ENCODE results near the gene TOB1. TPM values are rescaled to one million over a fixed set of nuclear protein-coding genes. Genes with fewer than 3 reads are reported as not detected.
A peak's percentile ranks its signal among the peaks of the same experiment; 100 is the strongest.

The TOB1 gene
- total and polyA plus RNA-seq, 3 donors from 2014 or later = 18.4 to 42.8 (median 26.1) TPM

DNA sequence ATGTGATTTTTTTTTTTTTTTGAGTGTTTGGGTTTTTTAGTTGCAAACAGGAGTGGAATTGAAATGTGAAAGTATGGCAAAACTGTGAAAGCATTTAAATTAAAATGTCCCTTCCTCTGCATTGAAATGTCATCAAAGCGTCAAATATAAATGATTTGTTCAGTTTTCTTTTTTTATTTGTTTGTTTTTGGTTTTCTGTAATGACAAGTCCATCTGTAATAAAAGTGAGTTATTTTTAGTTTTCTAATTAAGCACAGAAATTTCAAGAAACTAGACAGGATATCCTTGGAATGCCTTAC is 1.9 kb upstream of the TOB1 start:
- intact Hi-C loops (cut with DNase I; ENCODE audit: low total_unique reads) = loop anchor here (5.0 kb wide), 1 partner anchor 84 kb away; no protein-coding TSS in a partner anchor
- WGBS, 2 donors = 0 to 20% methylated on average over 1 of the region's 1 CpG

DNA sequence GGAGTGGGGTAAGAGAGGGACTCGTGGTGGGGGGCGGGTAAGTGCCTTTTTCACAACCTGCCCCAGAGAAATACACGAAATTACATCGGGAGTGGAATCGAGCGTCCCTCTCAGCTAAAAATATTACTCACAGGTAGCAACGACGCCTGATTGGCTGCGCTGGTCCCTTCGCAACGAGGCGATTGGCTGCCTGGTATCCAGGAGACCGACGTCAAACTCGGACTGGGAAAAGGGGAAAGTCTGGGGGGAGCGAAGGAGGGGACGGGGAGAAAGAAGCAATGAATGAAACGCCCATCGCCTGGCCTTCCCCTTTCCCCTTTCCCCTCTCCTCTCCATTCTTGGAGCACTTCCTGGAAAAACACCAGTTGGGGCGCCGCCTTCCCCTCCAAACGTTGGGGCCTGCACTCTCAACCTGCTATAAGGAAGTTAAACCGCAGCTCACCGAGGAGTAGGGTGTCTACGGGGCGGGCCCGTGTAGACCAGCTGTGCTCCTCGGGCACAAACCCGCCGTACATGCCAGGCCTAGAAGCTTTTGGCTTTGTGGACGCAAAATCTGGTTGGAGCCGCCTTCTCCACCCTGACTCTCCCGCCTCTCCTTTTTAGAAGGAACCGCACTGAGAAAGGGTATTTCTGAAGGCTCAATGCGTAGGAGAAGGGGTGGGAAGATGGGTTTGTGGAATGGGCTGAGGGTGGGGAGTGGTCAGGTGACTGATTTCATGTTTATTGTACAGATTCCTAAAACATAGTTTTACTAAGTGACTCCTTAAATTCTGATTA is 1.4 kb upstream of the TOB1 start:
- intact Hi-C loops (cut with DNase I; ENCODE audit: low total_unique reads) = loop anchor here (5.0 kb wide), 1 partner anchor 85 kb away; no protein-coding TSS in a partner anchor
- Histone ChIP-seq H3K4me3 (peak overlapping the region; percentile 96 to 100), H3K4me1 (no peaks in the 10 kb centered on the region), H3K9me3 (no peaks in the 10 kb centered on the region), H3K36me3 (ENCODE audit: low read depth, missing control alignments) (no peaks in the 10 kb centered on the region), H3K27ac (peak overlapping the region; percentile 99), H3K27me3 (no peaks in the 10 kb centered on the region)
- 0% methylated on average over 27 to 35 of the region's 35 CpGs for WGBS, 2 donors
- DNase-seq = peak; percentile 98
- TF ChIP-seq, protein P1, sequence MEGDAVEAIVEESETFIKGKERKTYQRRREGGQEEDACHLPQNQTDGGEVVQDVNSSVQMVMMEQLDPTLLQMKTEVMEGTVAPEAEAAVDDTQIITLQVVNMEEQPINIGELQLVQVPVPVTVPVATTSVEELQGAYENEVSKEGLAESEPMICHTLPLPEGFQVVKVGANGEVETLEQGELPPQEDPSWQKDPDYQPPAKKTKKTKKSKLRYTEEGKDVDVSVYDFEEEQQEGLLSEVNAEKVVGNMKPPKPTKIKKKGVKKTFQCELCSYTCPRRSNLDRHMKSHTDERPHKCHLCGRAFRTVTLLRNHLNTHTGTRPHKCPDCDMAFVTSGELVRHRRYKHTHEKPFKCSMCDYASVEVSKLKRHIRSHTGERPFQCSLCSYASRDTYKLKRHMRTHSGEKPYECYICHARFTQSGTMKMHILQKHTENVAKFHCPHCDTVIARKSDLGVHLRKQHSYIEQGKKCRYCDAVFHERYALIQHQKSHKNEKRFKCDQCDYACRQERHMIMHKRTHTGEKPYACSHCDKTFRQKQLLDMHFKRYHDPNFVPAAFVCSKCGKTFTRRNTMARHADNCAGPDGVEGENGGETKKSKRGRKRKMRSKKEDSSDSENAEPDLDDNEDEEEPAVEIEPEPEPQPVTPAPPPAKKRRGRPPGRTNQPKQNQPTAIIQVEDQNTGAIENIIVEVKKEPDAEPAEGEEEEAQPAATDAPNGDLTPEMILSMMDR (IDR thresholded peaks at IDR 0.05) = peak in 1 of 3 experiments; percentile 3
- TF ChIP-seq POLR2A (IDR thresholded peaks at IDR 0.05) = peak; percentile 34

More for the DNA sequence above, 1.9 kb upstream of the TOB1 start:
- Histone ChIP-seq H3K4me3 (peak overlapping the region; percentile 96 to 100), H3K27ac (peak overlapping the region; percentile 99), H3K4me1 (no peaks in the 10 kb centered on the region), H3K36me3 (ENCODE audit: low read depth, missing control alignments) (no peaks in the 10 kb centered on the region), H3K9me3 (no peaks in the 10 kb centered on the region), H3K27me3 (no peaks in the 10 kb centered on the region)
- DNase-seq = no peak
- TF ChIP-seq, protein P1 (IDR thresholded peaks at IDR 0.05) = no peak
- no peak for TF ChIP-seq POLR2A (IDR thresholded peaks at IDR 0.05)

DNA sequence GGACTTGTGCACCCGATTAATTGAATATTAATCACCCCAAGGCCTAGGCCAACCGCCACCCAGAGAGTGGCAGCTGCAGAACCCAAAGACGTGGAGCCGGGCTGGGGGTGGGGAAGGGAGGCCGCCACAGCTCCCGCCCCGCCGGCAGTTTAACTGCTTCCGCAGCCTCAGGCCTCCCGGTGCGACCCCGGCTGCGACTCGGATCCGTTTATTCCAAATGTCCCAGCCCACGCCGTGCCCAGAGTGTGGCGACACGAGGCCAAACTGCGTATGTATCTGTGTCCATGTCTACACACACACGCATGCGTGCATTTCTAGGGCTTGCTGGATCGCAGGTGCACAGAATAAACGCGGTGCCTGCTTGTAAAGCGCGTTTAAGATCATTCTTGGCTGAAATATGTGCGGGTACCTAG is 802 bp upstream of the TOB1 start:
- Histone ChIP-seq H3K4me3 (peak overlapping the region; percentile 96 to 100), H3K27ac (peak overlapping the region; percentile 99), H3K4me1 (no peaks in the 10 kb centered on the region), H3K9me3 (no peaks in the 10 kb centered on the region), H3K27me3 (no peaks in the 10 kb centered on the region), H3K36me3 (ENCODE audit: low read depth, missing control alignments) (no peaks in the 10 kb centered on the region)
- no peak for TF ChIP-seq POLR2A (IDR thresholded peaks at IDR 0.05)
- intact Hi-C loops (cut with DNase I; ENCODE audit: low total_unique reads) = loop anchor here (5.0 kb wide), 1 partner anchor 85 kb away; no protein-coding TSS in a partner anchor
- 0 to 1% methylated on average over 1 to 28 of the region's 28 CpGs for WGBS, 2 donors
- no peak for DNase-seq

DNA sequence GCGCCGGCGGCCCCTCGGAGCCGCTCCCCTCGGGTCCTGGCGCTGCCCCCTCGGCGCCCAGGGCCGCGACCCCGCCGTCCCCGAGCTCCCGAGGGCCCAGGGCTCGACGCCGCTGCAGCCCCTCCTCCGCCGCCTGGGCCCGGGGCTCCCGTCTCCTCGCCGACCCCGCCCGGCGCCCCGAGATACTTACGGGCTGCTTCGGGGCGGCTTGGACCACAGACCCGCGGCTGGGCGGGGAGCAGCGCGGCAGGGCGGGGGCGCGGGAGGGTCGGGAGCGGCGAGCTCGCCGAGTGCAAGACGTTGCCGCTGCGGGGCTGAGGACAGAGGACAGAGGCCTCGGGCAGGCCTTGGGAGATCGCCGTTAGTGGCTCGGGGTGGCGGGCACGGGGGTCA is 290 bp downstream of the TOB1 start:
- peak overlapping the region; percentile 99 for H3K27ac ChIP-seq
- H3K36me3 ChIP-seq (ENCODE audit: low read depth, missing control alignments) = no peaks in the 10 kb centered on the region
- no peaks in the 10 kb centered on the region for H3K27me3 ChIP-seq
- no peak for TF ChIP-seq POLR2A (IDR thresholded peaks at IDR 0.05)
- TF ChIP-seq, protein P1 (IDR thresholded peaks at IDR 0.05) = no peak
- intact Hi-C loops (cut with DNase I; ENCODE audit: low total_unique reads) = loop anchor here (5.0 kb wide), 1 partner anchor 86 kb away; no protein-coding TSS in a partner anchor
- no peak for DNase-seq
- no peaks in the 10 kb centered on the region for H3K9me3 ChIP-seq
- peaks cover 7% of the 10 kb centered on the region for H3K4me1 ChIP-seq
- WGBS, 2 donors = 0% methylated on average over 24 of the region's 53 CpGs; no CpG with 5 or more reads in 1 of the 2 donors
- peak overlapping the region; percentile 96 to 100 for H3K4me3 ChIP-seq

DNA sequence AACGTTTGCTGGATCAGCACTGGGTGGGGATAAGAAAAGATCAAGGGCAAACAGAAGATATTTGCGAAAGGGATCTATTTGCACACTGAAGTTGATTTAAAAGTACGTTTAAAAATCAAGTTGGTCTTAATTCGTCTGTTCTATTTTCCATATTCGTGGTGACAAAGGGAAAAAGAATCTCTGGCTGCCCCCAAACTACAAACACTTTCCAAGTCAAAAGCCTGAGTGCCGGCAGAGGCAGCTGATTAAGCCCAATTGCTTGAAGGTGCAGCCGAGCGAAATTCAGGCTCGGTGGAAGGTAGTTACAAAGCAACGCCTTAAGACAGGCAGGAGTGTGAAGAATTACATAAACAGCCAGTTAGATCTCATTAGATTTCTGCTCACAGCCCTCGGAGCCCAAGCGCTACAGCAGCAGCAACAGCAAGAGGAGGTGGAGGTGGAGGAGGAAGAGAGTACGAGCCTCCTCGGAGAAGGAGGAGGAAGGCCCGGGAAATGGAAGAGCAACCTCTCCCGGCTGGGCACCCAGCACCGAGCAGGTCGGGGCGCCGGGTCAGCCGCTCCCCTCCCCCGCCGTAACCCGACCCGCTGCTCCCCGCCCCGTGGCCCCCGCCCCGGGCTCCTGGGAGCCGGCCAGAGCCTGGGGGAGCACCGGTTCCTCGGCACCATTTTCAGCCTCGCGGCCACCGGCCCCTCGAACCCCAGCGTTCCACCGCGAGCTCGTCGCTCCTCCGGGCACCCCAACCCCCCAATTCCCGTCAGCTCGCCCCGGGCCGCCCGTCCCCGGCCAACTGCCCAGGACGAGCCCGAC is 890 bp downstream of the TOB1 start:
- H3K27ac ChIP-seq = peak overlapping the region; percentile 99
- H3K9me3 ChIP-seq = no peaks in the 10 kb centered on the region
- peaks cover 7% of the 10 kb centered on the region for H3K4me1 ChIP-seq
- H3K36me3 ChIP-seq (ENCODE audit: low read depth, missing control alignments) = no peaks in the 10 kb centered on the region
- H3K27me3 ChIP-seq = no peaks in the 10 kb centered on the region
- intact Hi-C loops (cut with DNase I; ENCODE audit: low total_unique reads) = loop anchor here (5.0 kb wide), 1 partner anchor 87 kb away; no protein-coding TSS in a partner anchor
- TF ChIP-seq POLR2A (IDR thresholded peaks at IDR 0.05) = no peak
- TF ChIP-seq, protein P1 (IDR thresholded peaks at IDR 0.05) = no peak
- 0 to 1% methylated on average over 16 to 34 of the region's 50 CpGs for WGBS, 2 donors
- peak overlapping the region; percentile 96 to 100 for H3K4me3 ChIP-seq
- peak; percentile 56 for DNase-seq
